GM23248 (cell line): ENCODE measurements around the gene CFAP99.

Experiments used
- EZH2 ChIP-seq: fragments of 200-600 bp; sonication (generic); IDR thresholded peaks from 2 replicates; pipeline ENCODE4 v1.6.1; 2018; ENCODE audit warnings: antibody characterized with exemption, mild to moderate bottlenecking; ENCODE audit not compliant: insufficient read depth, poor library complexity, severe bottlenecking
- EZH2phosphoT487 ChIP-seq: fragments of 200-600 bp; sonication (generic); IDR thresholded peaks from 2 replicates; pipeline ENCODE4 v1.6.1; 2018; ENCODE audit warnings: antibody characterized with exemption, moderate library complexity, mild to moderate bottlenecking, low read depth; ENCODE audit not compliant: insufficient read depth

DNA sequence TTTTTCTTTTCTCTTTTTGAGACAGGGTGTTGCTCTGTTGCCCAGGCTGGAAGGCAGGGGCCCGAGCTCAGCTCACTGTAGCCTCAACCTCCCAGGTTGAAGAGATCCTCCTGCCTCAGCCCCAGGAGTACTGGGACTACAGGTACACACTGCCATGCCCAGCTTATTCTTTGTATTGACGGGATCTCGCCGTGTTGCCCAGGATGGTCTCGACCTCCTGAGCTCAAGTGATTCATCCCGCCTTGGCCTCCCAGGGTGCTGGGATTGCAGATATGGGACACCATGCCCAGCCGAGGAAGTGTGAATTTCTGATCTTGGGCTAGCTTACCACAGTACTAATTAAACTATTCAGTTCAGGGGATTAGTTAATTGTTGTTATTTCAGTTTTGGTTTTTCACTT lies 89.1 kb downstream of the CFAP99 start:
- TF ChIP-seq EZH2phosphoT487 (no peak), EZH2 (no peak)
